Dedifferentiated amniotic fluid mesenchymal stem cell (primary cell): ENCODE data around the gene CLSTN2.
A peak's percentile ranks its signal among the peaks of the same experiment; 100 is the strongest.

Experiments used
- DNase-seq: peaks from one replicate; pipeline ENCODE4 v3.0.0-alpha.2; 2016; ENCODE audit errors: extremely low spot score

CLSTN2 gene

DNA sequence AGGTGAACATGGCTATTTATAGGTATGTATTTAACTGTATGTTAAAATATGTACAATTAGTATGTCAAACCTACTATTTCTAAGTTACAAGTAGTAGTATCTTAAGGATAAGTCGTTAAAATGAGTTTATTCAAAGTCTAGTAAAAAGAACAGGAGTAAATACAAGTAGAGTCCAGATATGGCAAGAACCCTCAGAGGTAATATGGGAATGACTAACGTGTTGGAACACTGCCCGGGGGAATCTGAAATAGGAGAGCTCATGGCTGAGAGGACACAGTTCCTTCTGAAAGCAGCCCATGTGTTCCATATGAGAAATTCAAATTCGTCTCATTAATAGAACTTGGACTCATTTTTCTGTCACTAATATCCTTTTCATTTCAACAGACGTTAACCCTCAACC lies 158.8 kb downstream of the CLSTN2 start:
- DNase-seq = peak; percentile 92

DNA sequence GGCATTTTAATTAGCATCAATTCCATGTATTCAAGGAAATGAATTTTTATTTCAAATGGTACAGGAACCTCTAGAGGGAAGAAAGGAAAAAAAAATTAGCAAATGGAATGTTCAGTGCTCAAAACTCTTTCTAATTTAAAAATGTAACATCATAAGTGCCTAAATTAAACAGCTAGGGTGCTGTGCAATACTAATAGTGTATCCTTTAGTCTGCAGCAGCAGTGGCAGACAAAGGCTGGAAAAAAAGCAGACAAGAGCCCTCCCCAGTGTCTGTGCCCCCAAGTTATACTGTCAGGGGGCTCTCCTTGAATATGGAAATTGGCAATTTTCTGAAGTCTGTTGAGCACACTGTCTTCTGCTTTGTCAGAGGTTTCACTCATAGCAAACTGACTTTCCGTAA lies 159.5 kb downstream of the CLSTN2 start:
- no peak for DNase-seq

DNA sequence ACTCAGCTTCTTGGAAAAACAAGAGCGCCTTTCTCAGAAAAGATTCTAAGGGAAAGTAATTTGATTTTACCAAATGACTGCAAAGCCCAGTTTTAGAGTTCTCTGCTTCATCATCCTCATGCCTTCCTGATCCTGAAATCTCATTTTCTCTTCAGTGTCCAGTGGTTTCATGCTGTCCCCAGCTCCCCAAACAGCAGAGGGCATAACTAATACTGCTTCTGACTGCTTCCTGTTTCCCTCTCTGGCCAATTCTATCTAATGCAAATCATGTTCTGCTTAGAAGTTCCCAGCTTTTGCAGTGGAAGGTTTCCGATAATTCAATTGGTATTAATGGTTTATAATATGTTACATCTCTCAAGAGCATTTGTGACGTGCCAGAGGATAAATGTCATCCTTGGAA lies 161.1 kb downstream of the CLSTN2 start:
- DNase-seq = no peak

DNA sequence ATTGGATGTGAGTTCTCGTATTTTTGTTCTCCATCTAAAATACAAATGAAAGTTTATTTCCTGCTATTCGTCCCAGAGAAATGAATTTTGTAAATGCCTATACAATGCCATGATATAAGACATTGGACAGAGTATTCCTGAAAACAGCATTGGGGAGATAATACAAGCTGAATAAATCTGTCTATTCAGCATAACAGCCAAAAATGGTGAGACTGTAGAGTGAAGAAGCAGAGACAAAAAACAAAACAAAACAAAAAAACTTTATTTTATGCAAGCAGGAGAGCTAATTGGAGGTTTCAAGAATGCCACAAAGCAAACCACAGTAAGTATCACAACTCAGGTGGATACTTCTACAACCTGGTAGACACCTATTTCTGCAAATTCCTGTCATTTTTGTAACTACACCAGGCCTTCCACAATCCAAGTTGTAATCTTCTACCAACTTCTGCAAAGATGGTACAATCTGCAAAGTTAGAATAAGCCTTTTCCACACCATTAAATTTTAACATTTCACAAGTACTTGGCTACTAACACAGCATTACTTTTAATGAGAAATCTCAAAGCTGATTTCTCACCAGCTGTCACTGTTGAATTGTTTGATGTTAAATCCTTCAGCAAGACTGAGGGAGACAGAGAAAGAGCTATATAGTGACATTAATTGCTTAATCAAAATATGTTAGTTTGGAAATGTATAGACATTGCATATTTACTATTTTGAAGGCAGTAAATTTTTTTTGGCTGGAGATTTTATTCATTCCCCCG lies 163.1 kb downstream of the CLSTN2 start:
- DNase-seq = no peak

DNA sequence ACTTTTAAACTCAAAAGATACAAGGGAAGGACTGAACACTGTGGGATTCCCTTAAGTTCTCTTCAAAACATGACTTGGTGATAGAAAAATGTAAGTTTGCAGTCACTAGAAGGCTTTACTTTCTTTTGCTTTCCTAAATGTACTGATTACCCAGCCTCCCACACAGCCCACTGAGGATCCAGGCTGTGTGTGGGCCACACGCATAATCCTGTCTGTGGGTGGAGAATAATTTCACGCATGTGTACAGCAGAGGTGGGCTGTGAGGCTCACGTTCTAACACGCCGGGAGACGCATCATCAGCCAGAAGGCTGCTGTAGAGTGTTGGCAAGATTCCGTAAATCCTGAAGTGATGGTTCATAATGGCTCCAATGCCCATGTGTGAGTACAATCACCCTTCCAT lies 165.5 kb downstream of the CLSTN2 start:
- no peak for DNase-seq

DNA sequence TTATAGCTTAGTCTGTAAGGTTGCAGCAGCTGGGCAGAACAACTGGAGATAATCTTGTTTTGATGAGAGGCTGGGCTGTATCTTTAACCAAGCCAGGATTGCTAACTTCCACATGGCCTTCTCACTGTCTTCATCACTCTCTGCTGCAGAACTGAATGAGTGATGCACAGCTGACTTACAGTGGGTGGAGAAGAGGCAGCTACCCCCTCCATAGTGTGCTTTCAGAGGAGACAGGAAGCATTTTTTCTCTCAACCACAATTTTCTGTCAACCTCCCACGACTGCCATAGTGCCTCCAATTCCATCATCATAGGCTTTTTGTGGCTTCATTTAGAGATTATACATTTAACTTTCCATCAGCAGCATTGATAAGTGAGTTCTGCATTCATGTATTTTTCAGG lies 168.2 kb downstream of the CLSTN2 start:
- no peak for DNase-seq

DNA sequence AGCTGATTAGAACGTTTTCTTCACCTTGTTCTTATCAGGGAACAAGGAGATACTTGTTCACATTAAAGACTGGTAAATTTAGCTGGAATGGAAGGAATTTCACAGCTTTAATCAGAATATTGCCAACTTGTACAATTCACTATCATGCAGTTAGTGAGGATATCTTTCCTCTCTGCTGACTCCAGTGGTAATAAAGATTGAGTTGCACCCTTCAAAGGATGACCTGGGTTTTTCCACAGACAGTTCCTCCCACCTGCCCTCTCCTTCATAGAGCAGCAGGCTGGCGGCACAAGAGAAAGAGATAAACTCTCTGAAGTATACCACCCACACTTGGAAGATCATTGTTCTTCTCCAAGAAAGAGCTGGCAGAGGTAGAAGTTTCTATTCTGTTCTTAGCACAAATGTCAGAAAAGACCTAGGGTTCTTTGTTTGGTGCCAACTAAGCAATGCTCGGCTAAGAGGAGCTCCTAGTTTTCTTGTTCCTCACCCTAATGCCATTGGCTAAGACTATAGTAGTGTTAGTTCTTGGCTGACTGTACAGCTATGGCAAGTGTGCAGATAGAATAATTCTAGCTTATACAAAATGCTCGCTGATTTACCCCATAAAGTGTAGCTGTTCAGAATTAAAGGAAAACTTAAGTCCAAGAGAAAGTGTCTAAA lies 169.1 kb downstream of the CLSTN2 start:
- DNase-seq = no peak

DNA sequence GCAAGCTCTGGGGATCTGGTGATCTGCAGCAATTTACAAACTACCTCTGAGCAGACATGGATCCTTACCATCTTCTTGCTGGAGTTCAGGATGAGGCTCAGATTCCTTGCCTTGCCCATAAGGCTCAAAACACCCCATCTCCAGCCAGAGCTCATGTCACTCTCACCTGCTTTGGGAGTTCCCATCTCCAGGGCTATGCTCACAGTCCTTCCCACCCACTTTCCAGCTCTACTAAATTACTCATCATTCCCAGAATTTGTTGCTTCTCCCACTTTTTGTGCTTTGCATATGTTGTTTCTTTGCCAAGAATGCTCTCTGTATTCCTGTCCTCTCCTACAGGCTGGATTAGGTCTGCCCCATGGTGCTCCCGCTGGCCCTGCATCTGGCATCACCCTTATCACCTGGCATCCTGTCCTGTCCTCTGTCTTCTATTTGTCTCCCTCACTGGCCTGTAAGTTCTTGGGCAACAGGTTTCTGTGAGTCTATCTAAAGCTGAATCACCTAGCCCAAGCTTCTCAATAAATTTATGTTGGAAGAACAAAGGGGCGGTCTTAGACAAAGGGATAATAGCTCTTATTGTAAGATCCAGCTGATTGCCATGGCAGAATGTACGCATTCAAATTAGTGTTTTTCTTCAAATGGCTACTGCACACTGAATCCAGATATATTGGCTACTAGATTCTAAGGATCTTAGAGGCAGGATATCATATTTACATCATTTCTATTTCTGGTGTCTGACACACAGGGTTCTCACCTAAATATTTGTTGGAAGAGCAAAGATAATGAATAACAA lies 179.2 kb downstream of the CLSTN2 start:
- DNase-seq = no peak

DNA sequence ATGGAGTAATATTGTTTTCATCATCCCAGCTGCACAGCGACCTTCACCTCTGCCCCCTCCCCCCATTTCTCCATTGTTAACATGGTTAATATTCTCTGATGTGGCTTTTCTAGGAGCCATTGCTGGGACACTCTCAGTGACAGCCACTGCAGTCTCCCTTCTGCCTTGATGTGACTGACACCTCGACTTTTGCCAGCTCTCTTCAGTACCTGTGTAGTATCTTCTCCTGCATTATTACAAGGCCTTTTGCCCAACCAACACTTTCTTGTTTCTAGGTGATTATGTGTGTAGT lies 179.8 kb downstream of the CLSTN2 start:
- DNase-seq = no peak

DNA sequence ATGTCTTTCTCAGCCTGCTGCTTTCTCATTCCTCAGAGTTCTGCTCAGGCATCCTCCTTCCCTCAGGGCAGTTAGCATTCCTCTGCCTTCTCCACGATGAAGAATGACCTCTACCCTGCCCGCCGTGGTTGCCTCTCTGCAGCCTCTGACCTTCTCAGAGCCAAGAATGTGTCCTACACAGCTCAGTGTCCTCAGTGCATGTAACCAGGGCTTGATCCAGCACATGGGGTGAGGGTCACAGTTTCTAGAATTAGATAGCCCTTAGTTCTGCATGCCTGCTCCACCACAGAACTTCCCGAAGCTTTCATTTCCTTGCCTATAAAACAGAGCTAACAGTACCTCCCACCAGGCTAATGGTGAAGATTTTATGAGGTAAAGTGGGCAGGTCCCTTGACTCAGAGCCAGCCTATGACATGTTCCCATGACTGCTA lies 182.1 kb downstream of the CLSTN2 start:
- DNase-seq = peak; percentile 22

DNA sequence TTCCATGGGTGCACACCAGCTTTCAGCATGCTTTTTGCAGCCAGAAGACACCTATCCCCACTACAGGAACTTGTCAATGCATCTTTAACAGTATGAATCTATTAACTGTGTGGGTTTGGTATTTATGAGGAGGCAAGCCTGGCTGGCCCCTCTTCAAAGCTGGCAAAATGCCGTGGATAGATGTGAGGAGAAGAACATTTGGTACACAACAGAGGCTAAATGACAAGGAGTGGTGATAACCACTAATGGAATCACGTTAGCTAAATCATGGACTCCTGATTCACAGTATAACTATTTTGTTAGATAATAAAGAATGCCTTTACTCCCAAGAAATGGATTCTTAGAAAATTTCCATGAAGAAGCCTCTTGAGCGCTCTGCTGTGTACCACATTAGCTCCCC lies 187.2 kb downstream of the CLSTN2 start:
- no peak for DNase-seq

DNA sequence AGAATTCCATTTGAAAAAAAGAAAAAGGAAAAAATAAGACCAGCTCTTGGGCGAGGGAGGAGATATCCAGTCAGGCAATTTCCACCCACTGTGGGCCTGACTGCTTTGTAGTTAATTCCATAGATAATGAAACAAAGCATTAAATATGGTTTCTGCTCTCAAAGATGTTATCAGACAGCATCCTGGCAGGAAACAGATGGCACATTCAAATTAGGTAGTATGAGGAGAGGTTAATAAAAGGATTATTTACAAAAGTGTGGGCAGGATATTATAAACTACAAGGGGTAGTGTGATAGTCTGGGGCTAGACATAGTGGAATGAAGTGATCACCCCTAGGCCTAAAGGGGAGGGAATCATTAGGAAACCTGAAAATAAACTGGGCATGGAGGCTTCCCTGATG lies 193.2 kb downstream of the CLSTN2 start:
- DNase-seq = no peak

DNA sequence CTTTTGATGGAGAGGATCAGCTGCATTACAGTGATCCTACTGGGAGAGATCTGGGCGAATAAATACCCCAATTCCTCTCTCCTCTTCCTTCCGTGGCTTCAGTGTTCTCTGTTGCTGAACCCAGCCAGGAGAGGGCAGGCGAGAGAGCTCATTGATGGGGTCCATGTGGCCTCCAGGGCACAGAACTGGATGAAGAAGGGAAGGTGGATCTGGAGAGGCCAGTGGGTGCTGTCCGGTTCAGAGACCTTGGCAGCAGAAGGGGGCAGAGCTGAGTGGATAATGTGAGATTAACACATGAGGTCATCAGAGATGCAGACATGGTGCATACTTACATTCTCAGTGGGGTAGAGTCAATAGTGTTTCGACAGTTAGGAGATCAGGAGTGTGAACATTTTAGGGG lies 193.6 kb downstream of the CLSTN2 start:
- DNase-seq = no peak

DNA sequence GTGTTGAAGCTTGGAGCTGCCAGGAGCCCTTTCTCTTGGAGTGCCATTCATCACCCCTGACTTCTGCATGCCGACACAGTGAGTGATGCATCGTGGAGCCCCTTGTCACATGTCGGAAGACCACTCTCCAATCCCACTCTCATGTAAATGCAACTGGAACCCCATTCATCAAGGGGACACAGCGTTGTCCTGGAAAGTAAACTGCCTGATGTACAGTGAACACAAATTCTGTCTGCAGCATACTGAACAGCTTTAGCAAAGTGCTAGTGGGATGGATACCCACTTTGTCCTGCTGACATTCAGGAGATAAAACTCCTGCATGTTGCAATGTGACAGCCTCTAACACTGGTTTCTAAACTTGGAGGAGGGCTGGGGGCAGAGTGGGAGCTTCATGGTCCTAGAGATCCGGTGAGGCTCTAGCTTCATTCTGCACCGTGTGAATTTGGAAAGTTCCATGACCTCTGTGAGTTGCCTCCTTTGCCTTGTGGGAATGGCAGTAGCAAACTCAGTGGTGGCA lies 194.8 kb downstream of the CLSTN2 start:
- no peak for DNase-seq

DNA sequence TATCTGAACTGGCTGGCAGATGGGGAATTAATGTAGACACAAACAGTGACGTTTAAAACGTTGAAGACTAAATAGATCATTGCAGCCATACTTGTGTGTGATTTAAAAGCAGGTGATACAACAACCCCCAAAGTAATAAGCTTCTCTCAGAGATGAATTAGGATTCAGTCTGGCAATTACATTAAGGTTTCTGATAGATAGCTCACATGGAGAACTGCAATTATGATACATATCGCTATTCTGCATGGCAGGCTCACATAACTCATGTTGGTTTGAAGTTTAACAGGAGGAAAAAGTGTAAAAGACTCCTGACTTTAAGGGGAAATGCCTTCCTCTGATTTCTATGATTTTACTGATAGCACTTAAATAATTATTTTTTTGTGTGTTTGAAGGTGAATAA lies 196.9 kb downstream of the CLSTN2 start:
- no peak for DNase-seq

DNA sequence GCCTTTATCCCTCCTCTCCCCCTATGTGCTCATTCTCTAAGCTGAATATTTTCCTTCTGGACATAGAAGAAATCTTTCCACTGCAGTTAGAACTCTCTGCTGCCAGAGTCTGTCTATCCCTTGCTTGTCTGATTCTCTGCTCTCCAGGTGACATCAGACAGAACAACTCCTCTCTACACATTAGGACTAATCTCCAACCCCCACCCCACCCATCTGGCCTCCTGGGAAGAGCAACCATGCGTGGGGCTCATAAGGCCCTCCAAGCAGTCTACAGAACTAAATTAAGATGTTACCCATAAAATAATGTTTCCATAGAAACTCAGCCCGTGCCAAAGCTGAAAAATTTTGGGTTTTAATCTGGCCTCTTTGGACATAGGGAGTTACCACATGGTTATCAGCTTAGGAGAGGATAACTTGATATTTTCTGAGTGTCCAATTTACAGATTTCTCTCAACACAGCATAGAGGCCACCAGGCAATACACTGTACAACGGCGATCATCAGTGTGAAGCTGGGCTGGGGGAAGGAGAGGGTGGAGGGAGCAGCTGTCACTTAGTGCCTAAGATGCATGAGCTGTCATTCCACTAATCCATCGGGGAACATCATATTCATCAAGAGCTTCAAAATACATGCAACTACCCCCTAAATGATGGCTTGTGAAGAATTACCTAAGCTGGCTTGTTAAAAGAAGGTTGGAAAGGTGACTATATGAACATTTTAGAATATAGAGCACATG lies 199.4 kb downstream of the CLSTN2 start:
- no peak for DNase-seq

DNA sequence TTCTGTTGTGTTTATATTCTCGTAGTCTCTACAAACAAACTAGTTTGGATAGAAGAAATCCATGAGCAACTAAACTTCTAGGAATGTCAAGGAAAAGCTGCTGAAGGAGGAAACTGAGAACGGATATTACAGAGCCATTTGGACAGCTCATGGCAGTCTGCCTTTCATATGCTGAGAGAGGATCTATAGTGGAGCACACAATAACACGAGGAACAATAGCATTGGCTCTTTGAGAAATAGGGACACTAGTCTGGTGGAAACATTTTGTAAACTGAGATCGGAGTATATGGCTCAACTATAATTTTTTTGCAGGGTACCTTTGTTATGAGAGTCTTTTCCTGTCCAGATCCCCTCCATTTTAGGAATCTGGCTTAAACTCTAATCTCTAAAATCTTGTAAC lies 200.5 kb downstream of the CLSTN2 start:
- DNase-seq = no peak

DNA sequence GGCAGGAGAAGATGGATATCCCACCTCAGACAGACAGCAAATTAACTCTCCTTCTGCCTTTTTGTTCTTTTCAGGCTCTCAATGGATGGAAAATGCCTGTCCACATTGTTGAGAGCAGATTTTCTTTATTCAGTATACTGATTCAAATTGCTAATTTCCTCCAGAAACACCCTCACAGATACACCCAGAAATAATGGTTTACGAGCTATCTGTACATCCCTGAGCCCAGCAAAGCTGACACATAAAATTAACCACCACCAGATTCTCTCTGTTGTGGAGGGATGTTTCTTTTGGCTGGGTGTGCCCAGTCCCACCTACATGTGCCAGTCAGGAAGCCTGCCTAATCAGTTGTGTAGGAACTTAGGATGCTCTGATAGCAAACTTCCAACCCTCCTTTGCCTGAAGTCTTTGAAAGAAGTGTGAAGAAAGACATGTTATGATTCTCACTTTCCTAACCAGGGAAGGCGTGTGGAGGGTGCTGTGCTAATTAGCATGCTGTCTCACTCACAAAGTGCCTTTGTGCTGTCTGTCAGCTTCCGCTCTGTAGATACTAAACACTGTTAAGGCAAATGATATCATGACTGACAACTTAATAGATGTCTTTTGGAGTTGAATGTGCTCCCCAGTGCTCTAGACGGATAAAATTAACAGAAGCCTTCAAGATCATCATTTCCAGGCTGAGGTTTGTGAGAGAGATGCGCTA lies 208.5 kb downstream of the CLSTN2 start:
- no peak for DNase-seq

DNA sequence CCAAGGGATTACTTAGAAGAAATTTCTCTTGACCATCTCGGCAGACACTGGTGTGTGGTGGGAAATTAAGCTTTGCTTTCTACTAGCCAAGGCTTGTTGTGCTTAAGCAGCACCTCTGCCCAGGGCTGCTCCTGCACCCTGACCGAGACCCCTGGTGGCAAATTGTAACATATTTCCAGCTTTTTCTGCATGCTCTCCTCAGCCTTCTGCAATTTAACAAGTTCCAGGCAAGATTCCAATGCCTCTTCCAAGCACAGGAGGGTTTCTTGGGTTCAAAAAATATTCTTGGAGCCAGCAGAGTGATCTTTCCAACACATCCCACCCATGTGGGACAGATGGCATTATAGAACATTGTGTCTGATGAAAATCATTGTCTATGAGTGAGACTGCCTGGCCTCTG lies 210.5 kb downstream of the CLSTN2 start:
- DNase-seq = no peak

DNA sequence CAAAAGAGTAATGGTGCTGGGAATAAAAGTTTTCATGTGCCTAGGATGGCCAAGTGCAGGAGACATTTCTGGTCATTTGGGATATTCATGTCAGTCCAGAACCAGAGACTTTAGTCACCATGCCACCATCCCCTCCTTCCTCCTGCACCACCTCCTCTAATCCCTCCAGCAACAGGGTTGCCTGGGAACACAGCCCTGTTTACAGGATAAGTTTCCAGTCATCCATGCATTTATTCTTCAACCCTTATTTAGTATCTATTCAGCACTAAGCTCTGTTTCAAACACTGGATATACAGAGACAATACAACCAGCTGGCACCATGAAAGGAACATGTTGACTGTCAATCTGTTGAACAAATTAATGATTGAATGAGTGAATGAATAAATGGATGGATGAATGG lies 211.7 kb downstream of the CLSTN2 start:
- DNase-seq = no peak

DNA sequence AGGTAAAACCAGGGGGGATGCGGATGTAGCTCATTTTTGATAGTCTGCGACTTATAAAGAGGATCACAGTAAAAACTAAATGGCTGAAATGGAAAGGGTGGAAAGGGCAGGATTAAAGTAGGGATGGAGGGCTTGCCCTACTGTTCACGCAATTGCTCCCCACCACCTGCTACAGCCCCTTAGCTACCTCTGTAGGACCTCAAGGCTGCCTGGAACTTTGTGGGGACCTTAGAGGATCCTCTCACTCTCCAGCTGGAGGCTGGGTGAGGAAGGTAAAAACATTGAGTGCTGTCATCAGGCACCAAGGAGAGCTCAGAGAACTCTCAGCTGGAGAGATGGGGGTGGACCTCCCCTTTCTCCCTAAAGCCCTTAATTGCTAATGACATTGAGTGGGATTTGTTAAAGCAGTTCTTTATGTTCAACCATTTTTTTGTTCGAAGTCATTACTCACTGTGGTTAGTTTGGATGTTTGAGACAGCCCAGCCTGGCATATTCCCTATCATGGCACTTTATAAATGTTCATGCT lies 213.0 kb downstream of the CLSTN2 start:
- DNase-seq = no peak
